ENCODE data around the gene PCSK9.

DNA sequence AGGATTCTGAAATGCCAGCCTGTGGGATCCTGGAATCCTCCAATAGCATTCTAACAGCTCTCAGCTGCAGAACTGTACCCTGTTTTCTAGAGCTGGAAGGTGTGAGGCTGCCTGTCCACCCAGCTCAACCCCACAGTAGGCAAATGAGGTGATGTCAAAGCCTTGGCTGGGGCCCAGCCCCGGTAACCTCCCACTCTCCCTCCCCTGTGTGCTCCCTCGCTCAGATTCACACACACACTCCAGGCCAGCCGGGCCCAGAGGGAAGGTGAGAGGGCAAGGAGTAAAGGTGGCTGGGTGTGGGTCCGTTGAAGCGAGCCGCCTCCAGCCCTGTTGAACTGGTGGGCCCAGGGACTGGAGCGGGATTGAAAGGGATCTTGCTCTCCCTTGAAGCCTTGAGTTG lies 40.7 kb upstream of the PCSK9 start, which contains the start of gene BSND:
- TF ChIP-seq, protein P1, sequence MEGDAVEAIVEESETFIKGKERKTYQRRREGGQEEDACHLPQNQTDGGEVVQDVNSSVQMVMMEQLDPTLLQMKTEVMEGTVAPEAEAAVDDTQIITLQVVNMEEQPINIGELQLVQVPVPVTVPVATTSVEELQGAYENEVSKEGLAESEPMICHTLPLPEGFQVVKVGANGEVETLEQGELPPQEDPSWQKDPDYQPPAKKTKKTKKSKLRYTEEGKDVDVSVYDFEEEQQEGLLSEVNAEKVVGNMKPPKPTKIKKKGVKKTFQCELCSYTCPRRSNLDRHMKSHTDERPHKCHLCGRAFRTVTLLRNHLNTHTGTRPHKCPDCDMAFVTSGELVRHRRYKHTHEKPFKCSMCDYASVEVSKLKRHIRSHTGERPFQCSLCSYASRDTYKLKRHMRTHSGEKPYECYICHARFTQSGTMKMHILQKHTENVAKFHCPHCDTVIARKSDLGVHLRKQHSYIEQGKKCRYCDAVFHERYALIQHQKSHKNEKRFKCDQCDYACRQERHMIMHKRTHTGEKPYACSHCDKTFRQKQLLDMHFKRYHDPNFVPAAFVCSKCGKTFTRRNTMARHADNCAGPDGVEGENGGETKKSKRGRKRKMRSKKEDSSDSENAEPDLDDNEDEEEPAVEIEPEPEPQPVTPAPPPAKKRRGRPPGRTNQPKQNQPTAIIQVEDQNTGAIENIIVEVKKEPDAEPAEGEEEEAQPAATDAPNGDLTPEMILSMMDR (IDR thresholded peaks at IDR 0.05; ENCODE audit: insufficient read depth, low read depth, low read length) = no peak
- TF ChIP-seq EZH2 (IDR thresholded peaks at IDR 0.05; ENCODE audit: insufficient read depth, low read length) = no peak
